Left colon (tissue), 2 donors: ENCODE measurements around the gene ENOX1. TPM values are rescaled to one million over a fixed set of nuclear protein-coding genes. Genes with fewer than 3 reads are reported as not detected.

Source experiments
- ATAC-seq: fragments of 200-7000 bp; cut with Tn5 transposase; one replicate; pipeline ENCODE4 v1.9.1; 2020; ENCODE audit warnings: mild to moderate bottlenecking, moderate library complexity
- DNase-seq, 2 donors: peaks; one replicate each; pipeline ENCODE4 v3.0.0-alpha.2; 2020
- intact Hi-C, 2 donors: fragments of 100-400 bp; cut with DNase I in 1 of 2; cut with micrococcal nuclease in 1 of 2; formaldehyde crosslinking; loops; one replicate each; pipeline versions ENCODE4 v1.11.2 to v1.14.0; 2022; cut with DNase I, micrococcal nuclease
- total RNA-seq, 2 donors: library from RNA; stranded (reverse); fragmentation: NEBNext Ultra II Directional; extraction: Animal tissue kit (Norgen Biotek cat#: 25700); gene quantifications; one replicate each; pipeline ENCODE4 v1.2.1, GENCODE V29; 2021
- donor health status: DM: no; HTN: no; CAD: no.
- donor health status: DM: yes; HTN: yes; CAD: no.

The ENOX1 gene
- total RNA-seq, 2 donors from 2014 or later: 0.09 to 0.87 TPM

- intact Hi-C loops: no loop called here
- DNase-seq: no peak
- ATAC-seq: no peak
These were observed 138.0 kb downstream of the ENOX1 start for GRCh38 chr13:43648733-43649132.

DNA sequence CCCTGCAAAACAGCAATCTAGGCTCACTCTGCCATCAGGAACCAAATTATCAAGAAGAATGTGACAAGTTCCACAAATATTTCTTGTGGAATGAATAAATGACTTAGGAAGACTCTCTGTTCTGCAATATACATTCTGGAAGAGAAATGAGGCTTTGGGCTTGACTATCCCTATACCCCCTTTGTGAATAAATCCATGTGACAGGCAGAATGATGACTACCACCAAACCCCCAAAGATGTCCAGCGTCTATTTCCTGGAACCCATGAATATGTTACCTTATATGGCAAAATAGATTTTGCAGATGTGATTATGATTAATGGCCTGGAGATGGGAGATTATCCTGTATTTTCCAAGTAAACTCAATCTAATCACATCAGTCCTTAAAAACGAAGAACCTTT lies 139.3 kb downstream of the ENOX1 start:
- intact Hi-C loops: no loop called here
- DNase-seq (no peak), ATAC-seq (no peak)

DNA sequence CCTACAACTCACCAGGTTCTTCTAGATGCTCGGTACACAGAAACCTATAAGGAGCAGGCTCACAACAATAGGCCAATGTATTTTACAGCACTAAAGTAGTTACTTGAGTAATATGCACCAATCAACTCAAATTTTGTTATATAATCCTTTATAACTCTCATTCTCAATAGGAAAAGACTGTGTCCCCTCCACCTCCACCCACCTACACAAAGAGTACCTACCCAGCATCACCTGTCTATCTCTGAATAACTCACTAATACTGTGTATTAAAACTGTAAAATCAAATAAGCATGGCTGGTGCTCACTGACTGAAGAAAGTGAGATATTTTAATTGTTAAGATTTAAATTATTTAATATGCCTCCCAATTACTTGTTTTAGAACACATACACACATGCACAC lies 146.3 kb downstream of the ENOX1 start:
- ATAC-seq: no peak
- no peak for DNase-seq
- intact Hi-C loops: no loop called here

GRCh38 chr13:43631106-43631505 lies 155.7 kb downstream of the ENOX1 start:
- ATAC-seq (no peak), DNase-seq (no peak)
- intact Hi-C loops: no loop called here

DNA sequence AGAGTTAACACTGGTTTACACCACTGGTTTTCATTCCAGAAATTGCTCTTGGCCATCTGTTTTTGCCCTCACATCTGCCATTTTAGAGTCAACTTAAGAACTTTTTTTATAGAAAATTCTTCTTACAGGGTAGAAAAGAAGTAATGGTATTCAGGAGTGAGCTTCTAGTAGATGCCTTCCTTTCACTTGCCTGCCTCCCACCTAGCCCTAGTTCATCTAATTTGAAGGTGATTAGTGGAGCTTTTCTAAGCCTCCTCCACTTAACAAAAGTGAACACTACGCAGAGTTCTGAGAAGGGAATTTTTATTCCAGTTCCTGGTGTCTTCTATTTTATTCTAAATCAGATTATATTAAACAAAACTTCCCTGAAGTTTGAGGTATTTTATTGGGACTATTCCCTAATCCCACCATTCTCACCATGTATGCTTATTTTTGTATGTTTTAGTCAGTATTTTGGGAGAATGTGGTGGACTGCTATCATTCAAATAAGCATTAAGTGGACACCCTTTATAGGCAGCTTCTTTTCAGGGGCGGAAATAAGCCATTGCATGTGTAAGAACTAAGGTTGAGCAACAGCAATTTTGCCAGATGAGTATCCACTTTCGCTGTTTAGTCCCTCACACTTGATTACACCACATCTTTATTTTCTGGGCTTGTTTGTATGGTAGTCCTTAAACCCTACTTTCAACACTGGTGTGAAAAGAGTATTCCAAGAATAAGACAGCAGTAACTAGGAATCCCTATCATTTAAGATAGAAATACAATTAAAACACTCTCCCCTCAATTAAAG lies 156.9 kb downstream of the ENOX1 start:
- DNase-seq: no peak
- no peak for ATAC-seq
- intact Hi-C loops: no loop called here

DNA sequence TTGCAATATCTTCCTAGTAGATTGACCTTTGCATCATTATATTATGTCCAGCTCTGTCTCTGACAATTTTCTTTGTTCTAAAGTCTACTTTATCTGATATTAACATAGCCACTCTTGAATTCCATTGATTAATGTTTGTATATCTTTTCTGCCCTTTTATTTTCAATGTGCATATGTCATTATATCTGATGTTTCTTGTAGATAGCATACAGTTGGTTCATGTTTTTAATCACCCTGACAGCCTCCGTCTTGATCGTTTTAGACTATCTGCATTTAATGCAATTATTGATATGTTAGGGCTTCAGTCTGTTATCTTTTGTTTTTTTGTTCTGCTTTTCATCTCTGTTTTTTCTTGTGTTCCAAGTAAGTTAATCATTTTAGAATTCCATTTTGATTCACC lies 159.8 kb downstream of the ENOX1 start:
- ATAC-seq: no peak
- DNase-seq: no peak
- intact Hi-C loops: no loop called here

GRCh38 chr13:43614063-43614462 lies 172.7 kb downstream of the ENOX1 start:
- intact Hi-C loops: no loop called here
- no peak for ATAC-seq
- DNase-seq: no peak

DNA sequence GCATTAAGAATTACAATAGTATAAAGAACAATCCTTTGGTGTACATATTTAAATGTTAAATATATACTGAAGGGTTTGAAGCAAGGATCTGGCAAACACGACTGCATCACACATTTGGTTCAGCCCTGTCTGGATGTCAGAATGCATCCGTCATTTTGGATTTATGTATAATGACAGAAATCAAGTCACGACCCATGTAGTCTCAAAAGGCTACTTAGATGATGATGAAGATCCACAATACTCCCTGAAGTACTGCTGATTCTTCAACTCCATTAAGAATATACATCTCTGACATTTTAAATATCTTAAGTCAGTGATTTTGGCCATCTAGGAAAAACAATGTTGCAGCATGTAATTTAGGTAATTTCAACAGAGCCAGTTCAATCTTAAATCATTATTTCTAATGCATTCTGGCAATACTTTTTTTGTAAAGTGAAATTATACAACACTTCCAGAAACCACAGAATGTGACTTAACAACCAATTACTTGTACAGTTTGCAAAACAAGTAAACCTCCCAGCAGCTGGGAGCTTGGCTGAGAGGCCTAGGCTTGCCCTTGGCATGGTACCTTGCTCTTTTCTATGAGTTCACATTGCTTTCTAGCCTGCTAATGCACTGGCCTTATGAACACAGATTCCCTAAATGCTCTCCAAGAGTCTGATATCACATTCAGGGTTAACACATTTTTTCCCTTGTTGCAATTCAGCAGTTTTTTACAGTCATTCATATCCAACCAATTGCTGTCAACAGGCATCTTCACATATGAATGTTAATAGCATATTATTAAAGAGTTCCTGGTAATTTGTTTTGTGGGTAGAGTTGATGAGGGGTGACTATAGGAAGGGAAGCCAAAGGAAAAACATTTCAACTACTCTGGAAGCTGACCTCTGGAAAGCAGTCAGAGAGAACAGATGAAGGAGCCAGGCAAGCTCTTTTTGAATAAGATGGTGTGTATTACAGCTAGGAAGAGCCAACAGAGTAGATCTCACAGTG lies 175.2 kb downstream of the ENOX1 start:
- ATAC-seq (no peak), DNase-seq (no peak)

GRCh38 chr13:43608400-43609137 lies 178.2 kb downstream of the ENOX1 start:
- ATAC-seq (no peak), DNase-seq (no peak)
- intact Hi-C loops: no loop called here

More for the DNA sequence above, 175.2 kb downstream of the ENOX1 start:
- intact Hi-C loops: no loop called here

DNA sequence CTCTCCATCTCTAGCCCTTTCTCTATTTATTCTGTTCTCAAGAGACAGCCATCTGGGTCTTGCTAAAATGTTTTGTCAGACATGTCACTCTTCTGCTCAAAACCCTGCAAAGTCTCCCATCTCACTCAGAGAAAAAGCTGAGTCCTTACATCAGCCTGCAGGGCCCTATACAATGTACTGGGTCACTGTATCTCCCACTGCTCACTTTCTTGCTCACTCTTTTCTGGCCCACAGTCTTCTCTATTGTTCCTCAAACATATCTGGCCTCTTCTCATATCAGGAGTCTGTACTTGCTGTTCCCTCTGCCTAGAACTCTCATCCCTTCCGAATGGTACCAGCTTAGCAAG lies 189.2 kb downstream of the ENOX1 start:
- intact Hi-C loops: no loop called here
- ATAC-seq (no peak), DNase-seq (no peak)

DNA sequence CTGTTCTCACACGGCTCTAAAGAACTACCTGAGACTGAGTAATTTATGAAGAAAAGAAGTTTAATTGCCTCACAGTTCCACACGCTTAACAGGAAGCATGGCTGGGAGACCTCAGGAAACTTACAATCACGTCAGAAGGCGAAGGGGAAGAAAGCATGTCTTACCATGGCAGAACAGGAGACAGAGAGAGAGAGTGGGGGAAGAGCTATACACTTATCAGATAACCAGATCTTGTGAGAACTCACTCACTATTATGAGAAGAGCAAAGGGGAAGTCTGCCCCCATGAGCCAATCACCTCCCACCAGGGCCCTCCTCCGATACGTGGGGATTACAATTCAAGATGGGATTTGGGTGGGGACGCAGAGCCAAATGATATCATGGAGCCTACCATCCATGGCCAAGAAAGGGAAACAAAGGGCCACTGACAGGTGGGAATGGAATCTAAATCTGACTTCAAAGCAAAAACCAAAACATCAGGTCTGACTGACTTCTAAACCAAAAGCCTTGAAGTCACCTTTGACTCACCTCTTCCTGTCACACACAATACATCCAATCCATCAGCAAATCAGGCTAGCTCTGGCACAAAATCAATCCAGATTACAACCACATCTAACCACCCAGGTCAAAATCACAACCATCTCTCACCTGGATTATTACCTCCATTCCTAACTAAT lies 189.7 kb downstream of the ENOX1 start:
- intact Hi-C loops: no loop called here
- DNase-seq (no peak), ATAC-seq (no peak)

- intact Hi-C loops: no loop called here
- ATAC-seq (no peak), DNase-seq (no peak)
These were observed 190.8 kb downstream of the ENOX1 start for GRCh38 chr13:43596006-43596405.

DNA sequence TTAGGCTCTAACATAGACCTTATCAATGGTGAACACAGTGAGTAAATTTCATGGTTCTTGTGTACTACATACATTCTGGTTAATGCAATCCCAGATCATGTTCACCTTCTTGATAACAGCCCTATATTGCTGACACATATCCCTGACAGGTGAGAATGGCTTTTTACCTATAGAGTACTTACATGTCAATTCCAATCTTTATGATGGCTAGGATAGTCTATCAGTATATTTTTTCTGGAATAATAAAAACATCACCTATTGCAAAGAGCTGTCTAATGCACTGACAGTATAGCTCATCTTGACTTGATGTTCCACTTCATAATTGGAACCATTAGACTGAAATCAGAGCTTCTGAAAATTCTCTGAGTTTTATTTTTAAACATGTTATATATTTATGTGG lies 199.4 kb downstream of the ENOX1 start:
- no peak for DNase-seq
- ATAC-seq: no peak
- intact Hi-C loops: no loop called here

- intact Hi-C loops: no loop called here
- ATAC-seq (no peak), DNase-seq (no peak)
These were observed 202.0 kb downstream of the ENOX1 start for GRCh38 chr13:43584751-43585150.

DNA sequence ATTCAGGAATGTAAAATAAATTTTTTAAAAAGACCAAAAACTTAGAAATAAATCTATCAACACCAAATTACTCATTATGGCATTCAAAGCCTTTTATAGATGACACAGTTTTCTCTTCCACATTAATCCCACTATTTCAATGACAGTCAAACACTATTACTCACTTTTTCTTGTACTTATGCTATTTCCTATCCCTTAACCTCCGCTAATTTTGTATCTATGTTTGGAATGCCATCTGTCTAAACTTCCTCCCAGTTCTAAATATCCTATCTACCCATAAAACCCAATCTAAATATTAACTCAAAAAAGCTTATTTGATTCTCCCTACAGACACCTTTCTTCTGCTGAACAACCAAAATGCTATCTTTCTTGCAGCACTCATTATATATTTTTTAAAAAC lies 203.5 kb downstream of the ENOX1 start:
- ATAC-seq (no peak), DNase-seq (no peak)
- intact Hi-C loops: no loop called here

DNA sequence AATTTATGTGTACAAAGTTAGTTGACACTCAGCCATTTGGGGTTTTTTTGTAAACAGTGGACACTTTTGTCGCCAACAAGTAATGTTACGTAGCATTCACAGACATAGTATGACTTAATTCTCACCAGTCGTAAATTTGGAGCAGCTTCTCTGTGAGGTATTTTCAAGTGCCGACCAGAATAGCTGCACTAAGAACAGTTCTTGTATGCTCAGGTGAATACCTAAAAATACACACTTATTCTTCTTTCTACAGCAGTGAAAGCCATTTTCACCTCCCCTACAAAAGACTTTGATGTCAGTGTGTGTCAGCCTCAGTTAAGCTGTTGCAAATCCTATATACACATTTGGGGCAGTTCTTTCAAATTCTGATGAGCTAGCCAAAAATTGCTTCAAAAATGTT lies 206.5 kb downstream of the ENOX1 start:
- ATAC-seq (no peak), DNase-seq (no peak)
- intact Hi-C loops: no loop called here

GRCh38 chr13:43579321-43579720 lies 207.5 kb downstream of the ENOX1 start:
- intact Hi-C loops: no loop called here
- DNase-seq (no peak), ATAC-seq (no peak)

DNA sequence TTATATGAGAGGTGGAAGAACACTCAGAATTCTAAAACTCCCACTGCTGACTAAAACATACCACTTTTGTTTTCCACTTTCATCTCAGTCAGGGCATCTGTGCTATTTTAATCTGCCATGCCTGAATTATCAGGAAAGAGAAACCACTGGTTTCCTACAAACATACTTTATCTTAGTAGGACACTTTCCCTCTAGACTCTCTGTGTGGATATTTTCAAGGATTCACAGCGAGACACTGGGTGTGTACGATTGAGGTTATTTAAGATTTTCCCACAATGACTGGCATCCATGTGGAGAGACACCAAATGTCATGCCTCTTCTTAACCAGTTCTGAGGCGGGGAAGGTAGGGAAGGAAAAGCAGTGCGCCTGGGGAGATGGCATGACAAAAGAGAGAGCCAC lies 212.2 kb downstream of the ENOX1 start:
- ATAC-seq: no peak
- no peak for DNase-seq
- intact Hi-C loops: no loop called here
